Sigmoid colon (tissue), 7 donors: ENCODE data around the gene CHORDC1. TPM values are rescaled to one million over a fixed set of nuclear protein-coding genes. Genes with fewer than 3 reads are reported as not detected.
"Not testable (repeated sequence)": the region's sequence is repeated elsewhere in the genome, so short reads cannot be mapped to it uniquely, and the experiment has no call there.

Source experiments
- DNase-seq: peaks from one replicate; pipeline ENCODE4 v3.0.0-alpha.2; 2019
- H3K27ac ChIP-seq, 4 donors: fragments of 200-600 bp; sonication (generic); one replicate each; pipeline ENCODE4 v1.5.1; 2016 to 2019; ENCODE audit warnings: mild to moderate bottlenecking in 1 of 4
- H3K27me3 ChIP-seq, 3 donors: fragments of 200-600 bp; sonication (generic); one replicate each; pipeline ENCODE4 v1.5.1; 2019; ENCODE audit warnings: mild to moderate bottlenecking in 1 of 3
- H3K36me3 ChIP-seq, 4 donors: fragments of 200-600 bp; sonication (generic); one replicate each; pipeline ENCODE4 v1.5.1; 2016 to 2019
- H3K4me1 ChIP-seq, 4 donors: fragments of 200-600 bp; sonication (generic); one replicate each; pipeline ENCODE4 v1.5.1; 2017 to 2019
- H3K4me3 ChIP-seq, 4 donors: fragments of 200-600 bp; sonication (generic); one replicate each; pipeline ENCODE4 v1.5.1; 2017 to 2019; ENCODE audit warnings: mild to moderate bottlenecking in 2 of 4, moderate library complexity in 1 of 4
- H3K9me3 ChIP-seq, 4 donors: fragments of 200-600 bp in 3 of 4; sonication (generic) in 3 of 4; one replicate each; pipeline versions ENCODE4 v1.5.1 to v1.6.1; 2013 to 2019
- EP300 ChIP-seq, 4 donors: sonication (generic); formaldehyde crosslinking; IDR thresholded peaks; one replicate each; pipeline ENCODE4 v1.6.1; 2017; ENCODE audit warnings: antibody characterized with exemption in 4 of 4
- POLR2A ChIP-seq, 2 donors: fragments of 450-650 bp; IDR thresholded peaks; one replicate each; pipeline ENCODE4 v1.6.1; 2016; ENCODE audit warnings: antibody characterized with exemption in 2 of 2, mild to moderate bottlenecking in 2 of 2, moderate library complexity in 2 of 2
- POLR2AphosphoS5 ChIP-seq, 4 donors: sonication (generic); formaldehyde crosslinking; IDR thresholded peaks; one replicate each; pipeline ENCODE4 v1.6.1; 2017; ENCODE audit warnings: antibody characterized with exemption in 4 of 4
- WGBS, 2 donors: extraction: QIAGEN DNeasy Blood & Tissue Kit; methylation state at CpG; one replicate each; pipeline ENCODE4 v1.1.7; 2013; 5-methylcytosine and 5-hydroxymethylcytosine counted together
- intact Hi-C: fragments of 100-400 bp; cut with DNase I; formaldehyde crosslinking; loops from one replicate; pipeline ENCODE4 v1.15.1; 2023
- polyA plus RNA-seq, 3 donors: library from polyadenylated mRNA; stranded (reverse); fragments of 200-250 nt; gene quantifications; one replicate each; pipeline ENCODE4 v1.2.3, GENCODE V29; 2013
- total RNA-seq, 4 donors: library from RNA; depleted of rRNA; stranded (reverse); fragments of >200 nt; gene quantifications; one replicate each; pipeline ENCODE4 v1.1.0, GENCODE V29; 2016
- TF ChIP-seq, protein P1 (sequence below), 4 experiments: fragments of 450-650 bp in 3 of 4; fragments of 200-600 bp in 1 of 4; IDR thresholded peaks; one replicate each; pipeline ENCODE4 v1.5.1; 2016 to 2019; ENCODE audit warnings: antibody characterized with exemption in 4 of 4, mild to moderate bottlenecking in 3 of 4, moderate library complexity in 2 of 4
- donor health status: healthy with polysubstance abuse.
- donor health status: Bipolar disorder and iron deficiency.
- donor health status: healthy.

Gene CHORDC1
- total and polyA plus RNA-seq, 7 donors, result 7.2 to 78.2 (median 50.4) TPM

DNA sequence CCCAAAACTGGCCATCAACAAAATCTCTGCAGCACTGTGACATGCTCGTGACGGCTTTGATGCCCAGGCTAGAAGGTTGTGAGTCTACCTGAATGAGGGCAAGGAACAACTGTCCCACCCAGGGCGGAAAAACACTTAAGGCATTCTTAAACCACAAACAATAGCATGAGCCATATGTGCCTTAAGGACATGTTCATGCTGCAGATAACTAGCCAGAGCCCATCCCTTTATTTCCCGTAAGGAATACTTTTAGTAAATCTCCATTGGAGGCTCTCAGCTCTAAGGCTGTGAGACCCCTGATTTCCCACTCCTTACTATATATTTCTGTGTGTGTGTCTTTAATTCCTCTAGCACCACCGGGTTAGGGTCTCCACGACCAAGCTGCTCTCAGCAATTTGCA is 3.4 kb downstream of the CHORDC1 start:
- Histone ChIP-seq H3K27me3 (no peaks in the 10 kb centered on the region), H3K4me1 (peaks cover 0 to 42% (median 31%) of the 10 kb centered on the region in 4 donors), H3K4me3 (no peak overlapping the region), H3K36me3 (peaks cover 0 to 13% (median 0%) of the 10 kb centered on the region in 4 donors), H3K9me3 (no peaks in the 10 kb centered on the region), H3K27ac (no peak overlapping the region)
- DNase-seq, result no peak
- TF ChIP-seq, protein P1, sequence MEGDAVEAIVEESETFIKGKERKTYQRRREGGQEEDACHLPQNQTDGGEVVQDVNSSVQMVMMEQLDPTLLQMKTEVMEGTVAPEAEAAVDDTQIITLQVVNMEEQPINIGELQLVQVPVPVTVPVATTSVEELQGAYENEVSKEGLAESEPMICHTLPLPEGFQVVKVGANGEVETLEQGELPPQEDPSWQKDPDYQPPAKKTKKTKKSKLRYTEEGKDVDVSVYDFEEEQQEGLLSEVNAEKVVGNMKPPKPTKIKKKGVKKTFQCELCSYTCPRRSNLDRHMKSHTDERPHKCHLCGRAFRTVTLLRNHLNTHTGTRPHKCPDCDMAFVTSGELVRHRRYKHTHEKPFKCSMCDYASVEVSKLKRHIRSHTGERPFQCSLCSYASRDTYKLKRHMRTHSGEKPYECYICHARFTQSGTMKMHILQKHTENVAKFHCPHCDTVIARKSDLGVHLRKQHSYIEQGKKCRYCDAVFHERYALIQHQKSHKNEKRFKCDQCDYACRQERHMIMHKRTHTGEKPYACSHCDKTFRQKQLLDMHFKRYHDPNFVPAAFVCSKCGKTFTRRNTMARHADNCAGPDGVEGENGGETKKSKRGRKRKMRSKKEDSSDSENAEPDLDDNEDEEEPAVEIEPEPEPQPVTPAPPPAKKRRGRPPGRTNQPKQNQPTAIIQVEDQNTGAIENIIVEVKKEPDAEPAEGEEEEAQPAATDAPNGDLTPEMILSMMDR (IDR thresholded peaks at IDR 0.05), result no peak
- TF ChIP-seq POLR2A (IDR thresholded peaks at IDR 0.05) (no peak), EP300 (IDR thresholded peaks at IDR 0.05) (no peak), POLR2AphosphoS5 (IDR thresholded peaks at IDR 0.05) (no peak)
- WGBS, 2 donors, result 94 to 95% methylated on average over 6 of the region's 6 CpGs
- intact Hi-C loops, result no loop called here

DNA sequence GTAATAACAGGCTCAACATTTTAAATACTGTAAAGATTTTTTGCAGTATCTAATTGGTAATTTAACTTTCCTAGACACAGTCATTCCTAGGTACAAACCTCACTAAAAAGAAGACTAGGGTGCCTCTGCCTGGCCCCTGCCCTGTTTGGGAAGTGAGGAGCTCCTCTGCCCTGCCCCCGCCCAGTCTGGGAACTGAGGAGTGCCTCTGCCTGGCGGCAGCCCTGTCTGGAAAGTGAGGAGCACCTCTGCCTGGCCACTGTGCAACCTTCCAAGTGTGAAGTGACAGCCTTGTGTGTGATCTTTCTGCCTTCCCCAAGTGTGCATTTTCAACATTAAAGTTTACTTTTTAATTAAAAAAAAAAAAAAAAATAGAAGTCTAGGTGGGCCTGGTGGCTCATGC is 4.2 kb downstream of the CHORDC1 start:
- intact Hi-C loops, result no loop called here
- H3K4me1 ChIP-seq, result peaks cover 0 to 35% (median 26%) of the 10 kb centered on the region in 4 donors
- WGBS, 2 donors, result 85 to 86% methylated on average over 2 of the region's 2 CpGs

DNA sequence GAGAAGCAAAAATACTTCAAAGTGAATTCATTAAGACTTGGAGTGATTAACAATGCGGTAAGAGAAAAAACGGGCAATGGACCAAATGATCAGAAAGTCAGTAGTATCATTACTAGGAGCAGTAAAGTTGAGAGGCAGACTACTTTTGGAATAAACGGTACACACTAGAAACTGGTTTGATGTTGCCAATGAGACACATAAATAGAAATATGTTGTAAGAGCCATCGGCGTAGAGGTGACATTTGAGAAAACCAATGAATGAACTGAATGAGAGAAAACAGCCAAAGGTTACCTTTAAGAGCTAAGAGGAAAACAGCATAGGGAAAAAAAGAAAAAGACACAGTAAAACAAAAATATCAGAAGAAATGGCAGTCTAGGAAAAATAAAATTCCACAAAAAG is 6.2 kb downstream of the CHORDC1 start:
- DNase-seq, result no peak
- Histone ChIP-seq H3K27ac (no peak overlapping the region), H3K27me3 (no peaks in the 10 kb centered on the region), H3K4me3 (no peak overlapping the region), H3K4me1 (peaks cover 0 to 28% (median 20%) of the 10 kb centered on the region in 4 donors), H3K36me3 (peaks cover 0 to 41% (median 0%) of the 10 kb centered on the region in 4 donors), H3K9me3 (no peaks in the 10 kb centered on the region)
- WGBS, 2 donors, result 88 to 92% methylated on average over 5 of the region's 5 CpGs
- intact Hi-C loops, result no loop called here
- TF ChIP-seq POLR2AphosphoS5 (IDR thresholded peaks at IDR 0.05) (no peak), EP300 (IDR thresholded peaks at IDR 0.05) (no peak), POLR2A (IDR thresholded peaks at IDR 0.05) (no peak)
- TF ChIP-seq, protein P1 (IDR thresholded peaks at IDR 0.05), result no peak

More for the DNA sequence above, 4.2 kb downstream of the CHORDC1 start:
- no peak overlapping the region for H3K27ac ChIP-seq
- H3K4me3 ChIP-seq, result no peak overlapping the region
- no peaks in the 10 kb centered on the region for H3K27me3 ChIP-seq
- DNase-seq, result no peak
- TF ChIP-seq EP300 (IDR thresholded peaks at IDR 0.05), result no peak
- TF ChIP-seq, protein P1 (IDR thresholded peaks at IDR 0.05), result no peak
- TF ChIP-seq POLR2A (IDR thresholded peaks at IDR 0.05), result no peak
- TF ChIP-seq POLR2AphosphoS5 (IDR thresholded peaks at IDR 0.05), result no peak
- no peaks in the 10 kb centered on the region for H3K9me3 ChIP-seq
- H3K36me3 ChIP-seq, result peaks cover 0 to 22% (median 0%) of the 10 kb centered on the region in 4 donors

DNA sequence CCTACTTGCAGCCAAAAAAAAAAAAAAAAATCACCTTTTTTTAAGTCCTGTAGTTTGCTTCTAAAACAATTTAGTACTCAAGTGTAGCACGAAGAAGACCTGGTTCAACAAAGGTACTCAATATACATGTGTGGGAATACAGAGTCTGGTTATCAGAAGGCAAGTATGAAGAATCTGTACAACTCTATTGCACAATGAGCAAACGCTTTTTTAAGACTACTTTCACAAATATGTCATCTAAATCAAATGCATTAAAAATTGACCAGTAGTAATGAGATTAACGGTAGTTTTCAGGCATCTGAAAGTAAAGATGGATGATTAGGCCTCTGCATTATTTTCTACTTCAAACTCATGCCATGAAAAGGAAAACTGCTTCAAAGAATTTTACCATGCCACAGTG is 9.5 kb downstream of the CHORDC1 start:
- H3K4me3 ChIP-seq, result no peak overlapping the region
- no peak for TF ChIP-seq POLR2A (IDR thresholded peaks at IDR 0.05)
- no peak for TF ChIP-seq EP300 (IDR thresholded peaks at IDR 0.05)
- TF ChIP-seq, protein P1 (IDR thresholded peaks at IDR 0.05), result no peak
- TF ChIP-seq POLR2AphosphoS5 (IDR thresholded peaks at IDR 0.05), result no peak
- no peaks in the 10 kb centered on the region for H3K9me3 ChIP-seq
- peaks cover 0 to 71% (median 11%) of the 10 kb centered on the region in 4 donors for H3K36me3 ChIP-seq
- 92 to 97% methylated on average over 3 of the region's 3 CpGs for WGBS, 2 donors
- no peaks in the 10 kb centered on the region for H3K27me3 ChIP-seq
- no peak for DNase-seq
- H3K4me1 ChIP-seq, result peaks cover 0 to 5% (median 0%) of the 10 kb centered on the region in 4 donors
- H3K27ac ChIP-seq, result no peak overlapping the region
- intact Hi-C loops, result no loop called here

DNA sequence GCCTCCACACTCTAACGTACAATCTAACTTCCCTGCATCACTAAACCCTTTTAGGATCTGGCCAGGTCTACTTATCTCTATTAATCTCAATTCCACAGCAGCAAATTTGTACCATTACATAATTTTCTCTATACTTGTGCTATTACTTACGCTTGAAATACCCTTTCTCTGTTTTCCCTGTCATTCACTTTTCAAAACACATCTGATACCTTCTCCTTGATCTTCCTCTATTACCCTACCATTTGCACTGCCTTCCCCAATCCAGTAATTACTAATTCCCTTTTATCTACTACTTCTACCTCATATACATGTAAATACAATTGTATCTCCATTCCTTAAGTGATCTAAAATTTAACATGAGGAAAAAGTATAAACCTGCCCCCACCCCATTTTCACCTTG is 14.0 kb downstream of the CHORDC1 start:
- no peak overlapping the region for H3K4me3 ChIP-seq
- no peak for DNase-seq
- no peaks in the 10 kb centered on the region for H3K4me1 ChIP-seq
- intact Hi-C loops, result no loop called here
- H3K27me3 ChIP-seq, result no peaks in the 10 kb centered on the region
- H3K9me3 ChIP-seq, result no peaks in the 10 kb centered on the region
- H3K36me3 ChIP-seq, result peaks cover 0 to 88% (median 18%) of the 10 kb centered on the region in 4 donors
- WGBS, 2 donors, result 92 to 96% methylated on average over 2 of the region's 2 CpGs
- TF ChIP-seq POLR2A (IDR thresholded peaks at IDR 0.05) (no peak), POLR2AphosphoS5 (IDR thresholded peaks at IDR 0.05) (no peak), EP300 (IDR thresholded peaks at IDR 0.05) (no peak)
- TF ChIP-seq, protein P1 (IDR thresholded peaks at IDR 0.05), result no peak
- no peak overlapping the region for H3K27ac ChIP-seq

DNA sequence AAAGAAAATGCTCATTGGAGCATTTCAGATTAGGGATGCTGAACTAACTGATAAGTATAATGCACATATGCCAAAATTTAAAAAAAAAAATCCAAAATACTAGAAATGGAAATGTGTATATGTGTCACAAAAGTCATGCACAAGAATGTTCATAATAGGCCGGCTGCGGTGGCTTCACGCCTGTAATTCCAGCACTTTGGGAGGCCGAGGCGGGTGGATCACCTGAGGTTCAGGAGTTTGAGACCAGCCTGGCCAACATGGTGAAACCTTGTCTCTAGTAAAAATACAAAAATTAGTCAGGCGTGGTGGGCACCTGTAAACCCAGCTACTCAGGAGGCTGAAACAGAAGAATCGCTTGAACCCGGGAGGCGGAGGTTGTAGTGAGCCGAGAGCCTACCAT is 14.9 kb downstream of the CHORDC1 start:
- H3K9me3 ChIP-seq, H3K27me3 ChIP-seq, H3K4me1 ChIP-seq, H3K27ac ChIP-seq, DNase-seq, intact Hi-C loops, H3K4me3 ChIP-seq: not testable (repeated sequence)
- 89 to 92% methylated on average over 10 of the region's 10 CpGs for WGBS, 2 donors
- H3K36me3 ChIP-seq, result peaks cover 0 to 82% (median 18%) of the 10 kb centered on the region in 4 donors
